Measurements from ENCODE around the gene CHRNA9. TPM values are rescaled to one million over a fixed set of nuclear protein-coding genes. Genes with fewer than 3 reads are reported as not detected.
A peak's percentile ranks its signal among the peaks of the same experiment; 100 is the strongest.

Gene CHRNA9
- total and polyA plus RNA-seq, 2 experiments from 2014 or later: not detected

DNA sequence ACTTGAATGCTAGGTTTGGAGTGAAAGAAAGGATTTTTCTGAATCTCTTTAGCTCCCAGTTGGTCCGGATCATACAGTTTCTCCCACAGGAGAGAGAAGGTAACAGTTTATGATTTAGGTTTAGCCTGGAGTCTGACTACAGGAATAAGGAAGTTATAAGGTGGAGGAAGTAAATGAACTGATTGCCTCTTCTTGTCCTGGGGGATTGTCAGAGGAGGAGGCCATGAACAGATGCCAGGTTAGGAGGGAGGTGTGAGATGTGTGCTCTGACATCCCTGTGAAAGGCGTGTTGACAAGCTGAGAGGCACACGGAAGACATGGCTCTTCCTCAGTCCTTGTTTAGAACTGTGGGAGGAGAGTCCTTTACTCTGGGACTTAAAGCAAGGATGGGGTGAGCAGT lies 64.4 kb downstream of the CHRNA9 start:
- H3K4me1 ChIP-seq (ENCODE audit: low read depth): peaks cover 11% of the 10 kb centered on the region
- no peak overlapping the region for H3K4me3 ChIP-seq
- H3K9me3 ChIP-seq (ENCODE audit: low read depth): no peaks in the 10 kb centered on the region
- no peaks in the 10 kb centered on the region for H3K36me3 ChIP-seq
- no peaks in the 10 kb centered on the region for H3K27me3 ChIP-seq
- no peak for DNase-seq (ENCODE audit: low read depth in 1 of 2, low spot score in 1 of 2)
- TF ChIP-seq CTCF (IDR thresholded peaks at IDR 0.05; ENCODE audit: low read depth, low read length): no peak
- H3K27ac ChIP-seq: no peak overlapping the region

GRCh38 chr4:40401096-40401495 lies 66.0 kb downstream of the CHRNA9 start:
- H3K27me3 ChIP-seq: no peaks in the 10 kb centered on the region
- TF ChIP-seq CTCF (IDR thresholded peaks at IDR 0.05; ENCODE audit: low read depth, low read length): no peak

GRCh38 chr4:40401631-40402030 lies 66.5 kb downstream of the CHRNA9 start:
- peaks cover 21% of the 10 kb centered on the region for H3K4me1 ChIP-seq (ENCODE audit: low read depth)
- peak; percentile 6 to 23 for DNase-seq (ENCODE audit: low read depth in 1 of 2, low spot score in 1 of 2)
- H3K36me3 ChIP-seq: no peaks in the 10 kb centered on the region
- TF ChIP-seq CTCF (IDR thresholded peaks at IDR 0.05; ENCODE audit: low read depth, low read length): no peak
- no peak overlapping the region for H3K27ac ChIP-seq
- no peaks in the 10 kb centered on the region for H3K27me3 ChIP-seq
- H3K4me3 ChIP-seq: no peak overlapping the region
- H3K9me3 ChIP-seq (ENCODE audit: low read depth): no peaks in the 10 kb centered on the region

More at GRCh38 chr4:40401096-40401495, 66.0 kb downstream of the CHRNA9 start:
- Histone ChIP-seq H3K9me3 (ENCODE audit: low read depth) (no peaks in the 10 kb centered on the region), H3K4me3 (no peak overlapping the region), H3K36me3 (no peaks in the 10 kb centered on the region), H3K4me1 (ENCODE audit: low read depth) (peaks cover 21% of the 10 kb centered on the region), H3K27ac (no peak overlapping the region)
- no peak for DNase-seq (ENCODE audit: low read depth in 1 of 2, low spot score in 1 of 2)

DNA sequence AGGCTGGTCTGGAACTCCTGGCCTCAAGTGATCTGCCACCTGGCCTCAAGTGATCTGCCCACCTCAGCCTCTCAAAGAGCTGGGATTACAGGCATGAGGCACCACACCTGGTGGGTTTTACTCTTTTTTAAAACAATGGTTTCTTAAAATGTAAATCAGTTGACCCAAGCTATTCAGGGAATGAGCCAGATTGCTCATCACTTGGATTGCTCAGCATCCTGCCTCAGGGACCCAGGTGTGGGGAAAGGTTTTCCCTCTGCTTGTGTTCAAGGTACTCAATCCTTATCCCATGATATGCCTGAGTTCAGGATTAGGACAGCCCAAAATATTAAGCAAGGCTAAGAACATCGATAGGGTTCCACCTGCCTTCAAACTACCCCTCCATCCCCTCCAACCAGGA lies 67.4 kb downstream of the CHRNA9 start:
- TF ChIP-seq CTCF (IDR thresholded peaks at IDR 0.05; ENCODE audit: low read depth, low read length): no peak
- Histone ChIP-seq H3K4me1 (ENCODE audit: low read depth) (peaks cover 21% of the 10 kb centered on the region), H3K27ac (no peak overlapping the region), H3K4me3 (no peak overlapping the region), H3K36me3 (no peaks in the 10 kb centered on the region), H3K9me3 (ENCODE audit: low read depth) (no peaks in the 10 kb centered on the region), H3K27me3 (no peaks in the 10 kb centered on the region)
- no peak for DNase-seq (ENCODE audit: low read depth in 1 of 2, low spot score in 1 of 2)

GRCh38 chr4:40403081-40403480 lies 67.9 kb downstream of the CHRNA9 start:
- H3K4me3 ChIP-seq: no peak overlapping the region
- H3K4me1 ChIP-seq (ENCODE audit: low read depth): peaks cover 21% of the 10 kb centered on the region
- no peak for TF ChIP-seq CTCF (IDR thresholded peaks at IDR 0.05; ENCODE audit: low read depth, low read length)
- peak; percentile 25 to 28 for DNase-seq (ENCODE audit: low read depth in 1 of 2, low spot score in 1 of 2)
- H3K27me3 ChIP-seq: no peaks in the 10 kb centered on the region
- H3K9me3 ChIP-seq (ENCODE audit: low read depth): no peaks in the 10 kb centered on the region
- H3K36me3 ChIP-seq: no peaks in the 10 kb centered on the region
- H3K27ac ChIP-seq: no peak overlapping the region

Other genes starting within 250 kb of the CHRNA9 start
- not detected in 2 replicates for gene RHOH, start 138.3 kb upstream of the CHRNA9 start, total RNA-seq
- gene RHOH, start 138.3 kb upstream of the CHRNA9 start, polyA plus RNA-seq: not detected in 2 replicates

Data from cardiac muscle cell (in vitro differentiated cells and primary cell).